K562 (cell line): ENCODE results near the gene SCARB2. TPM values are rescaled to one million over a fixed set of nuclear protein-coding genes. Genes with fewer than 3 reads are reported as not detected.
A peak's percentile ranks its signal among the peaks of the same experiment; 100 is the strongest.

Source experiments
- BACH1 ChIP-seq: fragments of 200-800 bp; sonication (Bioruptor generic); IDR thresholded peaks from 2 replicates; pipeline ENCODE4 v1.6.1; 2016; ENCODE audit warnings: missing genetic modification characterization, missing compliant biosample characterization
- CEBPG ChIP-seq, 3 experiments: fragments of 200-800 bp in 1 of 3; sonication (Bioruptor generic) in 1 of 3; sonication (generic) in 1 of 3; formaldehyde crosslinking in 1 of 3; IDR thresholded peaks in 2 of 3; conservative IDR thresholded peaks in 1 of 3; 2 replicates each; pipeline versions ENCODE4 v1.6.1 to v1.8.0; 2016 to 2022; ENCODE audit warnings: missing compliant biosample characterization in 2 of 3, missing genetic modification characterization in 2 of 3, mild to moderate bottlenecking in 1 of 3, missing genetic modification reagents in 1 of 3
- CEBPZ ChIP-seq: fragments of 150-350 bp; IDR thresholded peaks from 2 replicates; pipeline ENCODE4 v1.6.1; 2014; ENCODE audit warnings: low read depth, mild to moderate bottlenecking, low read length, borderline replicate concordance
- CXXC5 ChIP-seq: fragments of 250-450 bp; sonication (Bioruptor Pico); IDR thresholded peaks from 2 replicates; pipeline ENCODE4 v1.8.0; 2022; ENCODE audit warnings: inconsistent platforms, mild to moderate bottlenecking, moderate library complexity
- DPF2 ChIP-seq: fragments of 450-650 bp; IDR thresholded peaks from 2 replicates; pipeline ENCODE4 v1.6.1; 2016
- E2F6 ChIP-seq, 2 experiments: IDR thresholded peaks; 2 replicates each; pipeline ENCODE4 v1.6.1; 2011; ENCODE audit warnings: borderline replicate concordance in 1 of 2, control low read depth in 1 of 2, low read depth in 1 of 2, low read length in 1 of 2, mild to moderate bottlenecking in 1 of 2, mixed read lengths in 1 of 2, moderate library complexity in 1 of 2; ENCODE audit not compliant: insufficient read depth in 1 of 2, insufficient read length in 1 of 2, poor library complexity in 1 of 2, severe bottlenecking in 1 of 2; ENCODE audit errors: extremely low read depth in 1 of 2
- MBD2 ChIP-seq: sonication (generic); IDR thresholded peaks from 2 replicates; pipeline ENCODE4 v1.6.1; 2016; ENCODE audit warnings: low read depth, borderline replicate concordance
- NR1H2 ChIP-seq: sonication (generic); formaldehyde crosslinking; IDR thresholded peaks from 2 replicates; pipeline ENCODE4 v1.4.0; 2020; ENCODE audit warnings: mild to moderate bottlenecking, missing genetic modification reagents
- PCBP1 ChIP-seq: fragments of 200-400 bp; formaldehyde crosslinking; IDR thresholded peaks from 2 replicates; pipeline ENCODE4 v1.6.1; 2018; ENCODE audit warnings: mild to moderate bottlenecking, low read depth, low read length; ENCODE audit not compliant: poor library complexity, severe bottlenecking
- PHF20 ChIP-seq: fragments of 450-650 bp; IDR thresholded peaks from 2 replicates; pipeline ENCODE4 v1.6.1; 2018; ENCODE audit not compliant: partially characterized antibody
- POLR2B ChIP-seq: fragments of 450-650 bp; IDR thresholded peaks from 2 replicates; pipeline ENCODE4 v1.6.1; 2018; ENCODE audit warnings: low read depth; ENCODE audit not compliant: partially characterized antibody
- SNRNP70 ChIP-seq: fragments of 200-400 bp; formaldehyde crosslinking; optimal IDR thresholded peaks from 2 replicates; pipeline ENCODE3; 2017; ENCODE audit warnings: low read depth, low read length
- UBTF ChIP-seq, 2 experiments: IDR thresholded peaks; 2 replicates each; pipeline ENCODE4 v1.6.1; 2012; ENCODE audit warnings: improper control_type of control experiment in 2 of 2, low read depth in 2 of 2, low read length in 2 of 2, borderline replicate concordance in 1 of 2
- ZBTB9 ChIP-seq: fragments of 450-650 bp; formaldehyde crosslinking; IDR thresholded peaks from 2 replicates; pipeline ENCODE4 v1.4.0; 2020; ENCODE audit warnings: mild to moderate bottlenecking, moderate library complexity
- ZNF174 ChIP-seq: fragments of 250-450 bp; sonication (Bioruptor Pico); IDR thresholded peaks from 2 replicates; pipeline ENCODE4 v1.4.0; 2020; ENCODE audit warnings: mild to moderate bottlenecking
- ZNF274 ChIP-seq: IDR thresholded peaks from 2 replicates; pipeline ENCODE4 v1.6.1; 2011; ENCODE audit warnings: low read depth, mild to moderate bottlenecking, low read length, moderate library complexity, borderline replicate concordance
- ZNF586 ChIP-seq: fragments of 450-650 bp; formaldehyde crosslinking; conservative IDR thresholded peaks from 2 replicates; pipeline ENCODE4 v1.4.0; 2020; ENCODE audit warnings: mild to moderate bottlenecking, moderate library complexity
- ZNF77 ChIP-seq: fragments of 250-450 bp; sonication (Bioruptor Pico); IDR thresholded peaks from 2 replicates; pipeline ENCODE4 v1.5.0; 2020
- polyA plus RNA-seq, 8 experiments: library from polyadenylated mRNA; depleted of rRNA in 4 of 8; stranded (reverse) in 5 of 8; unstranded in 3 of 8; fragments of >200 nt; fragmentation: Nextera tagmentation in 2 of 8; fragmentation: Illumina TruSeq in 1 of 8; extraction: Ambion mirVana in 2 of 8; extraction: Trizol in 1 of 8; gene quantifications; 2 replicates each; pipeline versions ENCODE4 v1.2.1 to v1.2.3, GENCODE V29; 2011 to 2014; ENCODE audit warnings: inconsistent platforms in 1 of 8, missing spikeins in 1 of 8
- total RNA-seq, 7 experiments: library from RNA; depleted of rRNA in 6 of 7; stranded (reverse); fragments of >200 nt in 6 of 7; fragmentation: Illumina TruSeq in 2 of 7; extraction: Trizol in 2 of 7; gene quantifications; 2 replicates each; pipeline versions ENCODE4 v1.2.1 to v1.2.3, GENCODE V29; 2011 to 2021; ENCODE audit warnings: low replicate concordance in 1 of 7

The SCARB2 gene
- total and polyA plus RNA-seq, 9 of the 15 experiments (the other 6 are each of a cell fraction or from before 2014, with no cell fraction given) = 6.1 to 25.8 (median 17.8) TPM

GRCh38 chr4:76213415-76214176, at the start of gene SCARB2 (continued):
- peak; percentile 77 to 89 for TF ChIP-seq E2F6 (IDR thresholded peaks at IDR 0.05; ENCODE audit: borderline replicate concordance in 1 of 2, extremely low read depth in 1 of 2, insufficient read depth in 1 of 2, insufficient read length in 1 of 2, low read depth in 1 of 2, low read length in 1 of 2, poor library complexity in 1 of 2, severe bottlenecking in 1 of 2)
- no peak for TF ChIP-seq PCBP1
- no peak for TF ChIP-seq ZNF586
- no peak for TF ChIP-seq CEBPG (CRISPR knock-in tag; IDR thresholded peaks at IDR 0.05)
- no peak for TF ChIP-seq CEBPG (tag; conservative IDR thresholded peaks at IDR 0.05 in 1 of 2, IDR thresholded peaks at IDR 0.05 in 1 of 2)
- peak; percentile 94 for TF ChIP-seq CXXC5 (CRISPR knock-in tag)
- no peak for TF ChIP-seq NR1H2
- no peak for TF ChIP-seq DPF2
- TF ChIP-seq CEBPZ = no peak
- TF ChIP-seq ZNF274 = no peak
- no peak for TF ChIP-seq SNRNP70
- no peak; the same call in 1 of the 2 replicates for TF ChIP-seq MBD2
- TF ChIP-seq ZBTB9 (CRISPR knock-in tag) = peak; percentile 8; the same call in 1 of the 2 replicates
- peak; percentile 61 for TF ChIP-seq PHF20
- no peak for TF ChIP-seq BACH1 (tag)
- no peak for TF ChIP-seq POLR2B
- TF ChIP-seq ZNF77 (CRISPR knock-in tag) = no peak
- no peak for TF ChIP-seq ZNF174 (CRISPR knock-in tag)
- peak; percentile 71 to 76; a peak in 3 of 4 replicates for TF ChIP-seq UBTF (IDR thresholded peaks at IDR 0.05; ENCODE audit: borderline replicate concordance in 1 of 2, low read depth in 2 of 2, low read length in 2 of 2)
